ENCODE data around the gene MKX. TPM values are rescaled to one million over a fixed set of nuclear protein-coding genes. Genes with fewer than 3 reads are reported as not detected.
"Not testable (repeated sequence)": the region's sequence is repeated elsewhere in the genome, so short reads cannot be mapped to it uniquely, and the experiment has no call there.

MKX gene
- total RNA-seq, 1 experiment from 2014 or later: not detected

DNA sequence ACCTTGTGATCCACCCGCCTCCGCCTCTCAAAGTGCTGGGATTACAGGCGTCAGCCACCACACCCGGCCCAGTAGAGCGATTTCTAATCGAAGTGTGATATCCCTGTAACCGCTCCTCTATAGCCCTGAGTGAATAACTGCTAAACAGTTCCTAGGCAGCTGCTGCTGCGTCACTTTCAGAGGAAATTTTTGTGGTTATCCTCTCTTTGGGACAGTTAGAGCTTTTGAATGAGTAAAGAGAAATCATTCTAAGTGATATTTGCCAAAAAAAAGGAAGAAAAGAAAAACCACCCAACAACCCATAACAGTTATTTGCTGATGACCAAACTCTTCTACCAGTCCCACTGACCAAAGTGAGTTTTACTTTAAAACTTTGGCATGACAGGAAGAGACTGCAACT is 59.9 kb downstream of the MKX start:
- H3K27me3 ChIP-seq (ENCODE audit: control insufficient read depth, insufficient read depth, low read length): no peaks in the 10 kb centered on the region
- intact Hi-C loops (cut with micrococcal nuclease; ENCODE audit: unreplicated experiment) (no loop called here), in situ Hi-C loops (cut with HindIII; ENCODE audit: low pct_unique_long_range_greater_than_20kb, low sequenced_read_pairs) (no loop called here)
- ATAC-seq (no peak), DNase-seq (ENCODE audit: low read depth, low spot score) (no peak)
- H3K27ac ChIP-seq (ENCODE audit: low read length): no peak overlapping the region
- ChIA-PET CTCF (no interaction called here), POLR2A (no interaction called here)
- H3K4me3 ChIP-seq (ENCODE audit: low read depth in 2 of 2, low read length in 2 of 2): no peak overlapping the region
- no peaks in the 10 kb centered on the region for H3K4me1 ChIP-seq (ENCODE audit: control insufficient read depth, insufficient read depth, low read length)
- no peaks in the 10 kb centered on the region for H3K9me3 ChIP-seq (ENCODE audit: control insufficient read depth, insufficient read depth, low read depth, low read length)
- TF ChIP-seq TCF7L2 (IDR thresholded peaks at IDR 0.05; ENCODE audit: low read depth, low read length) (no peak), POLR2AphosphoS5 (IDR thresholded peaks at IDR 0.05; ENCODE audit: low read depth, low read length) (no peak), SIN3A (IDR thresholded peaks at IDR 0.05; ENCODE audit: borderline replicate concordance, insufficient read depth, low read depth, low read length) (no peak)
- TF ChIP-seq, protein P1, sequence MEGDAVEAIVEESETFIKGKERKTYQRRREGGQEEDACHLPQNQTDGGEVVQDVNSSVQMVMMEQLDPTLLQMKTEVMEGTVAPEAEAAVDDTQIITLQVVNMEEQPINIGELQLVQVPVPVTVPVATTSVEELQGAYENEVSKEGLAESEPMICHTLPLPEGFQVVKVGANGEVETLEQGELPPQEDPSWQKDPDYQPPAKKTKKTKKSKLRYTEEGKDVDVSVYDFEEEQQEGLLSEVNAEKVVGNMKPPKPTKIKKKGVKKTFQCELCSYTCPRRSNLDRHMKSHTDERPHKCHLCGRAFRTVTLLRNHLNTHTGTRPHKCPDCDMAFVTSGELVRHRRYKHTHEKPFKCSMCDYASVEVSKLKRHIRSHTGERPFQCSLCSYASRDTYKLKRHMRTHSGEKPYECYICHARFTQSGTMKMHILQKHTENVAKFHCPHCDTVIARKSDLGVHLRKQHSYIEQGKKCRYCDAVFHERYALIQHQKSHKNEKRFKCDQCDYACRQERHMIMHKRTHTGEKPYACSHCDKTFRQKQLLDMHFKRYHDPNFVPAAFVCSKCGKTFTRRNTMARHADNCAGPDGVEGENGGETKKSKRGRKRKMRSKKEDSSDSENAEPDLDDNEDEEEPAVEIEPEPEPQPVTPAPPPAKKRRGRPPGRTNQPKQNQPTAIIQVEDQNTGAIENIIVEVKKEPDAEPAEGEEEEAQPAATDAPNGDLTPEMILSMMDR (IDR thresholded peaks at IDR 0.05): no peak
- TF ChIP-seq, protein P2, sequence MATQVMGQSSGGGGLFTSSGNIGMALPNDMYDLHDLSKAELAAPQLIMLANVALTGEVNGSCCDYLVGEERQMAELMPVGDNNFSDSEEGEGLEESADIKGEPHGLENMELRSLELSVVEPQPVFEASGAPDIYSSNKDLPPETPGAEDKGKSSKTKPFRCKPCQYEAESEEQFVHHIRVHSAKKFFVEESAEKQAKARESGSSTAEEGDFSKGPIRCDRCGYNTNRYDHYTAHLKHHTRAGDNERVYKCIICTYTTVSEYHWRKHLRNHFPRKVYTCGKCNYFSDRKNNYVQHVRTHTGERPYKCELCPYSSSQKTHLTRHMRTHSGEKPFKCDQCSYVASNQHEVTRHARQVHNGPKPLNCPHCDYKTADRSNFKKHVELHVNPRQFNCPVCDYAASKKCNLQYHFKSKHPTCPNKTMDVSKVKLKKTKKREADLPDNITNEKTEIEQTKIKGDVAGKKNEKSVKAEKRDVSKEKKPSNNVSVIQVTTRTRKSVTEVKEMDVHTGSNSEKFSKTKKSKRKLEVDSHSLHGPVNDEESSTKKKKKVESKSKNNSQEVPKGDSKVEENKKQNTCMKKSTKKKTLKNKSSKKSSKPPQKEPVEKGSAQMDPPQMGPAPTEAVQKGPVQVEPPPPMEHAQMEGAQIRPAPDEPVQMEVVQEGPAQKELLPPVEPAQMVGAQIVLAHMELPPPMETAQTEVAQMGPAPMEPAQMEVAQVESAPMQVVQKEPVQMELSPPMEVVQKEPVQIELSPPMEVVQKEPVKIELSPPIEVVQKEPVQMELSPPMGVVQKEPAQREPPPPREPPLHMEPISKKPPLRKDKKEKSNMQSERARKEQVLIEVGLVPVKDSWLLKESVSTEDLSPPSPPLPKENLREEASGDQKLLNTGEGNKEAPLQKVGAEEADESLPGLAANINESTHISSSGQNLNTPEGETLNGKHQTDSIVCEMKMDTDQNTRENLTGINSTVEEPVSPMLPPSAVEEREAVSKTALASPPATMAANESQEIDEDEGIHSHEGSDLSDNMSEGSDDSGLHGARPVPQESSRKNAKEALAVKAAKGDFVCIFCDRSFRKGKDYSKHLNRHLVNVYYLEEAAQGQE (IDR thresholded peaks at IDR 0.05; ENCODE audit: insufficient read depth in 1 of 2, low read depth in 2 of 2, low read length in 1 of 2): no peak
- BruUV-seq (replicated peaks): no TSS peak
- H3K36me3 ChIP-seq (ENCODE audit: control insufficient read depth, insufficient read depth, low read length): no peaks in the 10 kb centered on the region

DNA sequence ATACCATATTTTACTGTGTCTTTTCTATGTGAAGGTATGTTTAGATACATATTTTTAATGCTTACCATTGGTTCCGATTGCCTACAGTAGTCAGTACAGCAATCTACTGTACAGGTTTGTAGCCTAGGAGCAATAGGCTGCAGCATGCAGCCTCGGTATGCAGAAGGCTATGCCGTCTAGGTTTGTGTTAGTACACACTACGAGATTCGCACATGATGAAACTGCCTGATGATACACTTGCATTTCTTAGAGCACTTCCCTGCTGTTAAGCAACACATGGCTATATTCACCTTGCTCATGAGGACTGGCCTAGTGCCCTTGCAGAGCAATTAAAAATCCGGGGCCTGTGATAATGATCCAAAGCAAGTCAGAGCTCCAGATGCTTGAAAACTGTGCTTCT is 62.4 kb downstream of the MKX start:
- ChIA-PET POLR2A (no interaction called here), CTCF (no interaction called here)
- in situ Hi-C loops (cut with HindIII; ENCODE audit: low pct_unique_long_range_greater_than_20kb, low sequenced_read_pairs) (no loop called here), intact Hi-C loops (cut with micrococcal nuclease; ENCODE audit: unreplicated experiment) (no loop called here)
- TF ChIP-seq SIN3A (IDR thresholded peaks at IDR 0.05; ENCODE audit: borderline replicate concordance, insufficient read depth, low read depth, low read length) (no peak), TCF7L2 (IDR thresholded peaks at IDR 0.05; ENCODE audit: low read depth, low read length) (no peak), POLR2AphosphoS5 (IDR thresholded peaks at IDR 0.05; ENCODE audit: low read depth, low read length) (no peak)
- TF ChIP-seq, protein P2 (IDR thresholded peaks at IDR 0.05; ENCODE audit: insufficient read depth in 1 of 2, low read depth in 2 of 2, low read length in 1 of 2): no peak
- TF ChIP-seq, protein P1 (IDR thresholded peaks at IDR 0.05): no peak
- no peaks in the 10 kb centered on the region for H3K36me3 ChIP-seq (ENCODE audit: control insufficient read depth, insufficient read depth, low read length)
- no peak for DNase-seq (ENCODE audit: low read depth, low spot score)
- H3K27ac ChIP-seq (ENCODE audit: low read length): no peak overlapping the region
- BruUV-seq (replicated peaks): no TSS peak
- H3K4me1 ChIP-seq (ENCODE audit: control insufficient read depth, insufficient read depth, low read length): no peaks in the 10 kb centered on the region
- ATAC-seq: no peak
- no peaks in the 10 kb centered on the region for H3K27me3 ChIP-seq (ENCODE audit: control insufficient read depth, insufficient read depth, low read length)
- no peak overlapping the region for H3K4me3 ChIP-seq (ENCODE audit: low read depth in 2 of 2, low read length in 2 of 2)
- no peaks in the 10 kb centered on the region for H3K9me3 ChIP-seq (ENCODE audit: control insufficient read depth, insufficient read depth, low read depth, low read length)

DNA sequence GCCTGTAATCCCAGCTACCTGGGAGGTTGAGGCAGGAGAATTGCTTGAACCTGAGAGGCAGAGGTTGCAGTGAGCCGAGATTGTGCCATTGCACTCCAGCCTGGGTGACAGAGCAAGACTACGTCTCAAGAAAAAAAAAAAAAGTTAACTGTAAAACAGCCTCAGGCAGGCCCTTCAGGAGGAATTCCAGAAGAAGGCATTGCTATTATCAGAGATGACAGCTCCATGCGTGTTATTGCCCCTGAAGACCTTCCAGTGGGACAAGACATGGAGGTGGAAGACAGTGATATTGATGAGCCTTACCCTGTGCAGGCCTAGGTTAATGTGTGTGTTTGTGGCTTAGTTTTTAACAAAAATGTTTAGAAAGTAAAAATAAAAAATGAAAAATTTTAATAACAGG is 63.8 kb downstream of the MKX start:
- CTCF ChIA-PET; H3K4me1 ChIP-seq (ENCODE audit: control insufficient read depth, insufficient read depth, low read length); BruUV-seq (replicated peaks); intact Hi-C loops (cut with micrococcal nuclease; ENCODE audit: unreplicated experiment); ATAC-seq; H3K4me3 ChIP-seq (ENCODE audit: low read depth in 2 of 2, low read length in 2 of 2); H3K9me3 ChIP-seq (ENCODE audit: control insufficient read depth, insufficient read depth, low read depth, low read length); H3K36me3 ChIP-seq (ENCODE audit: control insufficient read depth, insufficient read depth, low read length); H3K27ac ChIP-seq (ENCODE audit: low read length); POLR2A ChIA-PET; in situ Hi-C loops (cut with HindIII; ENCODE audit: low pct_unique_long_range_greater_than_20kb, low sequenced_read_pairs); H3K27me3 ChIP-seq (ENCODE audit: control insufficient read depth, insufficient read depth, low read length); DNase-seq (ENCODE audit: low read depth, low spot score): not testable (repeated sequence)

All from Panc1 (cell line).